OCI-LY7 (cell line): ENCODE results near the gene GLIPR2. TPM values are rescaled to one million over a fixed set of nuclear protein-coding genes. Genes with fewer than 3 reads are reported as not detected.
A peak's percentile ranks its signal among the peaks of the same experiment; 100 is the strongest.

Experiments used
- BruUV-seq: library from RNA; stranded (reverse); fragments of 400-500 nt; replicated peaks from 2 replicates; lab custom pipeline; 2021; lab: Mats Ljungman, UMichigan
- CTCF ChIA-PET: fragments of 300-600 bp; sonication (Branson Sonifier 250); formaldehyde crosslinking; loops from one replicate; lab custom pipeline; 2022; ENCODE audit warnings: antibody characterized with exemption; ENCODE audit not compliant: unreplicated experiment; lab: Charles Lee
- POLR2A ChIA-PET: fragments of 300-600 bp; sonication (Branson Sonifier 250); formaldehyde crosslinking; loops from one replicate; lab custom pipeline; 2022; ENCODE audit warnings: antibody characterized with exemption; lab: Charles Lee
- DNase-seq: peaks from one replicate; pipeline ENCODE4 v3.0.0-alpha.2; 2015; ENCODE audit warnings: low spot score
- H2AFZ ChIP-seq: fragments of 200-600 bp; sonication (generic), shearing (Covaris generic); 2 replicates; pipeline ENCODE4 v1.6.1; 2014; ENCODE audit warnings: mild to moderate bottlenecking, antibody characterized with exemption, low read length, moderate library complexity
- H3K27ac ChIP-seq: fragments of 200-600 bp; sonication (generic); 2 replicates; pipeline ENCODE4 v1.5.1; 2014; ENCODE audit warnings: mixed run types, low read depth, mild to moderate bottlenecking, moderate library complexity, low read length, inconsistent platforms; ENCODE audit not compliant: poor library complexity, severe bottlenecking
- H3K36me3 ChIP-seq: fragments of 200-600 bp; sonication (generic); 2 replicates; pipeline ENCODE4 v1.6.1; 2014; ENCODE audit warnings: mild to moderate bottlenecking, antibody characterized with exemption, low read length, moderate library complexity, mixed read lengths; ENCODE audit not compliant: insufficient read depth
- H3K4me1 ChIP-seq: fragments of 200-600 bp; sonication (generic); 2 replicates; pipeline ENCODE4 v1.5.1; 2014; ENCODE audit warnings: mild to moderate bottlenecking, low read length; ENCODE audit not compliant: insufficient read depth, poor library complexity, severe bottlenecking
- H3K4me2 ChIP-seq: fragments of 200-600 bp; sonication (generic); 2 replicates; pipeline ENCODE4 v1.6.1; 2014; ENCODE audit warnings: mild to moderate bottlenecking, low read length
- H3K4me3 ChIP-seq: fragments of 200-600 bp; sonication (generic); 2 replicates; pipeline ENCODE4 v1.5.1; 2014; ENCODE audit warnings: mild to moderate bottlenecking, low read depth, low read length; ENCODE audit not compliant: poor library complexity, severe bottlenecking
- H3K79me2 ChIP-seq: fragments of 200-600 bp; sonication (generic); 2 replicates; pipeline ENCODE4 v1.6.1; 2016; ENCODE audit warnings: low read depth, mild to moderate bottlenecking, low read length, moderate library complexity, mixed read lengths; ENCODE audit not compliant: insufficient read depth
- H3K9me2 ChIP-seq: fragments of 200-600 bp; sonication (generic); 2 replicates; pipeline ENCODE4 v1.6.1; 2016; ENCODE audit warnings: mild to moderate bottlenecking, low read length, mixed read lengths; ENCODE audit not compliant: insufficient read depth
- H3K9me3 ChIP-seq: fragments of 200-600 bp; sonication (generic); 2 replicates; pipeline ENCODE4 v1.6.1; 2014; ENCODE audit warnings: mild to moderate bottlenecking, mixed run types, low read length, mixed read lengths
- H4K20me1 ChIP-seq: fragments of 200-600 bp; sonication (generic); 2 replicates; pipeline ENCODE4 v1.6.1; 2014; ENCODE audit warnings: mild to moderate bottlenecking, antibody characterized with exemption, low read length, moderate library complexity, mixed read lengths; ENCODE audit not compliant: insufficient read depth
- CTCF ChIP-seq: fragments of 200-600 bp; sonication (generic); conservative IDR thresholded peaks from 2 replicates; pipeline ENCODE4 v1.5.1; 2014; ENCODE audit warnings: mild to moderate bottlenecking, antibody characterized with exemption, low read length, moderate library complexity, mixed read lengths
- EZH2phosphoT487 ChIP-seq: fragments of 200-600 bp; sonication (generic); IDR thresholded peaks from 2 replicates; pipeline ENCODE4 v1.6.1; 2018; ENCODE audit warnings: low read depth, borderline replicate concordance, mild to moderate bottlenecking, mixed run types, antibody characterized with exemption, low read length, moderate library complexity, mixed read lengths
- intact Hi-C: fragments of 100-400 bp; cut with micrococcal nuclease; formaldehyde crosslinking; loops from one replicate; pipeline ENCODE4 v1.10.0; 2022; ENCODE audit not compliant: unreplicated experiment
- total RNA-seq, 2 experiments: library from RNA; depleted of rRNA in 1 of 2; stranded (reverse); fragments of >200 nt in 1 of 2; shearing (Covaris generic) in 1 of 2; gene quantifications; 2 replicates each; pipeline ENCODE4 v1.2.3, GENCODE V29; 2014 to 2022

The GLIPR2 gene
- total RNA-seq, 2 experiments from 2014 or later = not detected

GRCh38 chr9:36152741-36153438 lies 16.4 kb downstream of the GLIPR2 start:
- CTCF ChIA-PET = interaction anchor here (0.6 to 2.5 kb wide), 4 partner anchors 14 to 403 kb away, joined by 3 to 8 read pairs (median 6); partner anchors contain the start of gene RECK
- peak overlapping the region; percentile 74 for H3K27ac ChIP-seq
- no peaks in the 10 kb centered on the region for H3K36me3 ChIP-seq
- no peak for TF ChIP-seq EZH2phosphoT487
- no peak for TF ChIP-seq CTCF
- peak overlapping the region; percentile 43 for H2AFZ ChIP-seq
- POLR2A ChIA-PET = interaction anchor here (0.6 to 2.5 kb wide), 15 partner anchors 8 to 1255 kb away, joined by 3 to 13 read pairs (median 5); no protein-coding TSS in a partner anchor
- peak overlapping the region; percentile 4 for H3K4me3 ChIP-seq
- peak overlapping the region; percentile 74 for H3K4me2 ChIP-seq
- no peaks in the 10 kb centered on the region for H3K9me2 ChIP-seq
- no TSS peak for BruUV-seq
- no peaks in the 10 kb centered on the region for H3K79me2 ChIP-seq
- peaks cover 46% of the 10 kb centered on the region for H3K4me1 ChIP-seq
- peak; percentile 28 for DNase-seq
- H4K20me1 ChIP-seq = no peaks in the 10 kb centered on the region
- intact Hi-C loops = loop anchor here (2.0 to 5.0 kb wide), 2 partner anchors 38 to 51 kb away; partner anchors contain the start of gene CLTA
- H3K9me3 ChIP-seq = 0 out of 2 replicates have a peak, but pooled peaks cover 4% of the 10 kb centered on the region

GRCh38 chr9:36153746-36154145 lies 17.2 kb downstream of the GLIPR2 start:
- peak overlapping the region; percentile 43 for H2AFZ ChIP-seq
- no TSS peak for BruUV-seq
- H3K79me2 ChIP-seq = no peaks in the 10 kb centered on the region
- H3K4me3 ChIP-seq = peak overlapping the region; percentile 4
- 0 out of 2 replicates have a peak, but pooled peaks cover 4% of the 10 kb centered on the region for H3K9me3 ChIP-seq
- TF ChIP-seq CTCF = no peak
- no peak for TF ChIP-seq EZH2phosphoT487
- H3K4me1 ChIP-seq = peaks cover 46% of the 10 kb centered on the region
- peak overlapping the region; percentile 74 for H3K4me2 ChIP-seq
- H3K36me3 ChIP-seq = no peaks in the 10 kb centered on the region
- ChIA-PET CTCF (interaction anchor here (0.7 to 2.5 kb wide), 3 partner anchors 10 to 223 kb away, joined by 3 to 7 read pairs (median 6); no protein-coding TSS in a partner anchor), POLR2A (interaction anchor here (1.0 kb wide), 1 partner anchor 11 kb away, joined by 3 read pairs; no protein-coding TSS in a partner anchor)
- peak overlapping the region; percentile 74 for H3K27ac ChIP-seq
- intact Hi-C loops = loop anchor here (1.0 to 5.0 kb wide), 3 partner anchors 13 to 51 kb away; partner anchors contain the start of gene CLTA
- H3K9me2 ChIP-seq = no peaks in the 10 kb centered on the region
- peak; percentile 48 for DNase-seq
- H4K20me1 ChIP-seq = no peaks in the 10 kb centered on the region
